GM18858 (cell line): ENCODE results near the gene SPNS3.

ENCODE experiments used
- ATAC-seq: cut with Tn5 transposase; IDR thresholded peaks from one replicate; pipeline ENCODE4 v1.9.1; 2021; ENCODE audit not compliant: unreplicated experiment

The SPNS3 gene

GRCh38 chr17:4465786-4466185, 32.0 kb downstream of the SPNS3 start:
- no peak for ATAC-seq

- no peak for ATAC-seq
These were observed 33.5 kb downstream of the SPNS3 start for GRCh38 chr17:4467287-4467686.

GRCh38 chr17:4469552-4469951, 35.8 kb downstream of the SPNS3 start:
- ATAC-seq, result no peak

- ATAC-seq, result no peak
These were observed 38.5 kb downstream of the SPNS3 start for GRCh38 chr17:4472286-4472685.

- no peak for ATAC-seq
These were observed 40.4 kb downstream of the SPNS3 start for GRCh38 chr17:4474093-4474492.

GRCh38 chr17:4475001-4475400, 41.3 kb downstream of the SPNS3 start:
- ATAC-seq, result no peak

- no peak for ATAC-seq
These were observed 41.7 kb downstream of the SPNS3 start for GRCh38 chr17:4475463-4475862.

- no peak for ATAC-seq
These were observed 42.3 kb downstream of the SPNS3 start for GRCh38 chr17:4476017-4476416.

GRCh38 chr17:4476511-4477070, 42.9 kb downstream of the SPNS3 start:
- ATAC-seq, result no peak

- no peak for ATAC-seq
These were observed 43.6 kb downstream of the SPNS3 start for GRCh38 chr17:4477255-4477791.

GRCh38 chr17:4478318-4478830, 44.6 kb downstream of the SPNS3 start:
- no peak for ATAC-seq

GRCh38 chr17:4479340-4479981, 45.7 kb downstream of the SPNS3 start:
- no peak for ATAC-seq

GRCh38 chr17:4479982-4480751, 46.4 kb downstream of the SPNS3 start:
- no peak for ATAC-seq

- ATAC-seq, result no peak
These were observed 47.5 kb downstream of the SPNS3 start for GRCh38 chr17:4480929-4481898.

GRCh38 chr17:4482338-4483011, 48.7 kb downstream of the SPNS3 start:
- ATAC-seq, result no peak

- ATAC-seq, result no peak
These were observed 49.5 kb downstream of the SPNS3 start for GRCh38 chr17:4483012-4483840.

- no peak for ATAC-seq
These were observed 52.2 kb downstream of the SPNS3 start for GRCh38 chr17:4485676-4486646.

GRCh38 chr17:4487296-4487695, 53.6 kb downstream of the SPNS3 start:
- ATAC-seq, result no peak
